HCT116 (cell line): ENCODE measurements around the gene BAIAP2. TPM values are rescaled to one million over a fixed set of nuclear protein-coding genes. Genes with fewer than 3 reads are reported as not detected.

Experiments
- ATAC-seq: fragments of 200-7000 bp; cut with Tn5 transposase; 2 replicates; pipeline ENCODE4 v1.9.1; 2020; ENCODE audit warnings: mild to moderate bottlenecking, moderate library complexity
- BruUV-seq: library from RNA; stranded (reverse); fragments of 400-500 nt; replicated peaks from 2 replicates; lab custom pipeline; 2021; lab: Mats Ljungman, UMichigan
- CTCF ChIA-PET: fragments of 300-600 bp; sonication (Branson Sonifier 250); formaldehyde crosslinking; loops from one replicate; lab custom pipeline; 2021; ENCODE audit warnings: antibody characterized with exemption; lab: Charles Lee
- POLR2A ChIA-PET: fragments of 300-600, 350-600 bp; sonication (Branson Sonifier 250); formaldehyde crosslinking; loops from one replicate; lab custom pipeline; 2021; ENCODE audit warnings: antibody characterized with exemption; lab: Charles Lee
- RAD21 ChIA-PET, 2 experiments: fragments of 300-600 bp; sonication (Branson Sonifier 250); formaldehyde crosslinking; loops; one replicate each; lab custom pipeline; 2023; ENCODE audit warnings: low total read pairs in 2 of 2; ENCODE audit not compliant: uncharacterized antibody in 2 of 2, unreplicated experiment in 2 of 2, low non-redundant PET in 1 of 2; lab: Charles Lee
- DNase-seq: peaks from one replicate; pipeline ENCODE4 v3.0.0-alpha.2; 2010; ENCODE audit warnings: low read depth, low spot score
- H2AFZ ChIP-seq: fragments of 200-600 bp; shearing (Covaris generic), sonication (generic); 2 replicates; pipeline ENCODE4 v1.6.1; 2017; ENCODE audit warnings: low read depth, mixed run types, mixed read lengths, antibody characterized with exemption, low read length; ENCODE audit not compliant: poor library complexity, severe bottlenecking
- H3K27ac ChIP-seq: 2 replicates; pipeline ENCODE4 v1.5.1; 2012; ENCODE audit warnings: low read depth, low read length
- H3K27me3 ChIP-seq: fragments of 200-600 bp; sonication (generic); 2 replicates; pipeline ENCODE4 v1.6.1; 2016; ENCODE audit warnings: mixed run types, low read length, mixed read lengths; ENCODE audit not compliant: insufficient read depth
- H3K36me3 ChIP-seq, 2 experiments: fragments of 200-500 bp in 1 of 2; fragments of 200-600 bp in 1 of 2; sonication (Bioruptor generic) in 1 of 2; sonication (generic) in 1 of 2; 2 replicates each; pipeline versions ENCODE4 v1.5.1 to v1.6.1; 2014 to 2016; ENCODE audit warnings: low read length in 2 of 2, inconsistent platforms in 1 of 2, mixed read lengths in 1 of 2, mixed run types in 1 of 2; ENCODE audit not compliant: insufficient read depth in 2 of 2, control insufficient read depth in 1 of 2
- H3K4me1 ChIP-seq, 2 experiments: fragments of 200-600 bp in 1 of 2; sonication (generic) in 1 of 2; 2 replicates each; pipeline versions ENCODE4 v1.5.1 to v1.6.1; 2012 to 2017; ENCODE audit warnings: low read length in 2 of 2, inconsistent platforms in 1 of 2, mild to moderate bottlenecking in 1 of 2, mixed read lengths in 1 of 2, mixed run types in 1 of 2, moderate library complexity in 1 of 2; ENCODE audit not compliant: insufficient read depth in 2 of 2, control insufficient read depth in 1 of 2
- H3K4me2 ChIP-seq: fragments of 200-600 bp; sonication (generic); 2 replicates; pipeline ENCODE4 v1.6.1; 2017; ENCODE audit warnings: mixed run types, low read length, mixed read lengths
- H3K4me3 ChIP-seq, 2 experiments: fragments of 200-600 bp in 1 of 2; sonication (generic) in 1 of 2; replicated peaks in 1 of 2; 2 replicates each; pipeline ENCODE4 v1.5.1; 2011 to 2016; ENCODE audit warnings: low read length in 2 of 2, control low read depth in 1 of 2, low read depth in 1 of 2, mild to moderate bottlenecking in 1 of 2, mixed read lengths in 1 of 2, mixed run types in 1 of 2
- H3K79me2 ChIP-seq: fragments of 200-600 bp; sonication (generic); 2 replicates; pipeline ENCODE4 v1.6.1; 2017; ENCODE audit warnings: mild to moderate bottlenecking, mixed run types, low read length, moderate library complexity, mixed read lengths; ENCODE audit not compliant: insufficient read depth
- H3K9ac ChIP-seq: fragments of 200-600 bp; sonication (generic); 2 replicates; pipeline ENCODE4 v1.6.1; 2016; ENCODE audit warnings: low read length, mixed read lengths
- H3K9me2 ChIP-seq: fragments of 200-600 bp; sonication (generic), shearing (Covaris generic); 2 replicates; pipeline ENCODE4 v1.6.1; 2017; ENCODE audit warnings: mixed run types, mild to moderate bottlenecking, moderate library complexity; ENCODE audit not compliant: insufficient read depth
- H3K9me3 ChIP-seq, 2 experiments: fragments of 200-500 bp in 1 of 2; fragments of 200-600 bp in 1 of 2; sonication (Bioruptor generic) in 1 of 2; sonication (generic) in 1 of 2; 2 replicates each; pipeline ENCODE4 v1.6.1; 2014 to 2017; ENCODE audit warnings: low read length in 2 of 2, mixed read lengths in 2 of 2, inconsistent platforms in 1 of 2, low read depth in 1 of 2, mild to moderate bottlenecking in 1 of 2, mixed run types in 1 of 2, moderate library complexity in 1 of 2; ENCODE audit not compliant: control insufficient read depth in 1 of 2, insufficient read depth in 1 of 2
- H4K20me1 ChIP-seq: fragments of 200-600 bp; sonication (generic), shearing (Covaris generic); 2 replicates; pipeline ENCODE4 v1.6.1; 2017; ENCODE audit warnings: mixed run types, mild to moderate bottlenecking, moderate library complexity; ENCODE audit not compliant: insufficient read depth
- ATF3 ChIP-seq: IDR thresholded peaks from 2 replicates; pipeline ENCODE4 v1.6.1; 2012
- CEBPB ChIP-seq: IDR thresholded peaks from 2 replicates; pipeline ENCODE4 v1.6.1; 2012; ENCODE audit warnings: low read depth
- EGR1 ChIP-seq: IDR thresholded peaks from 2 replicates; pipeline ENCODE4 v1.6.1; 2012; ENCODE audit warnings: low read depth
- ELF1 ChIP-seq: IDR thresholded peaks from 2 replicates; pipeline ENCODE4 v1.6.1; 2012; ENCODE audit warnings: low read depth, borderline replicate concordance
- MAX ChIP-seq: IDR thresholded peaks from 2 replicates; pipeline ENCODE4 v1.6.1; 2012
- POLR2A ChIP-seq: IDR thresholded peaks from 2 replicates; pipeline ENCODE4 v1.7.0; 2011; ENCODE audit warnings: borderline replicate concordance; ENCODE audit not compliant: insufficient read depth, insufficient read length; ENCODE audit errors: extremely low read depth
- POLR2AphosphoS5 ChIP-seq: IDR thresholded peaks from 2 replicates; pipeline ENCODE4 v1.6.1; 2011; ENCODE audit warnings: mild to moderate bottlenecking, low read depth, low read length, moderate library complexity
- RAD21 ChIP-seq: IDR thresholded peaks from 2 replicates; pipeline ENCODE4 v1.6.1; 2012; ENCODE audit warnings: low read depth, mild to moderate bottlenecking
- REST ChIP-seq: IDR thresholded peaks from 2 replicates; pipeline ENCODE4 v1.6.1; 2012; ENCODE audit warnings: low read depth
- SIN3A ChIP-seq: IDR thresholded peaks from 2 replicates; pipeline ENCODE4 v1.6.1; 2012; ENCODE audit warnings: low read depth
- SP1 ChIP-seq: IDR thresholded peaks from 2 replicates; pipeline ENCODE4 v1.6.1; 2012; ENCODE audit warnings: low read depth
- SRF ChIP-seq: IDR thresholded peaks from 2 replicates; pipeline ENCODE4 v1.6.1; 2012; ENCODE audit warnings: low read depth
- intact Hi-C: fragments of 100-400 bp; cut with micrococcal nuclease; formaldehyde crosslinking; loops from 2 replicates; pipeline ENCODE4 v1.10.0; 2022
- total RNA-seq: library from RNA; stranded (reverse); gene quantifications from one replicate; pipeline ENCODE4 v1.2.1, GENCODE V29; 2021; ENCODE audit not compliant: unreplicated experiment

BAIAP2 gene
- total RNA-seq, 1 experiment from 2014 or later = 105 TPM

GRCh38 chr17:81148571-81148970 lies 113.6 kb downstream of the BAIAP2 start:
- peaks cover 14% of the 10 kb centered on the region; the same call in 1 of the 2 replicates for H3K27me3 ChIP-seq
- H4K20me1 ChIP-seq = no peaks in the 10 kb centered on the region
- BruUV-seq = no TSS peak
- H3K4me3 ChIP-seq = no peak overlapping the region
- no peaks in the 10 kb centered on the region for H3K4me1 ChIP-seq
- CTCF ChIA-PET = no interaction called here
- no peak overlapping the region for H3K9ac ChIP-seq
- POLR2A ChIA-PET = no interaction called here
- TF ChIP-seq MAX (no peak), RAD21 (no peak), SRF (no peak), ELF1 (no peak), POLR2AphosphoS5 (no peak), CEBPB (no peak), SIN3A (no peak), SP1 (no peak), REST (no peak), ATF3 (no peak), EGR1 (no peak), POLR2A (no peak)
- intact Hi-C loops = no loop called here
- no peak overlapping the region for H3K27ac ChIP-seq
- no peaks in the 10 kb centered on the region for H3K36me3 ChIP-seq
- H2AFZ ChIP-seq = no peak overlapping the region
- H3K9me3 ChIP-seq = no peaks in the 10 kb centered on the region
- no peak overlapping the region for H3K4me2 ChIP-seq
- ATAC-seq (no peak), DNase-seq (no peak)
- no peaks in the 10 kb centered on the region for H3K79me2 ChIP-seq
- H3K9me2 ChIP-seq = no peaks in the 10 kb centered on the region
- RAD21 ChIA-PET = no interaction called here
